PC-3 (cell line): ENCODE data around the gene SAMD11.

Experiments
- EZH2 ChIP-seq: fragments of 300-600 bp; sonication (generic); IDR thresholded peaks from one replicate; pipeline ENCODE4 v1.6.1; 2017; ENCODE audit warnings: antibody characterized with exemption, mild to moderate bottlenecking, low read length; ENCODE audit not compliant: unreplicated experiment
- EZH2phosphoT487 ChIP-seq: fragments of 300-600 bp; sonication (generic); IDR thresholded peaks from 2 replicates; pipeline ENCODE4 v1.6.1; 2018; ENCODE audit warnings: mild to moderate bottlenecking, antibody characterized with exemption, low read length, borderline replicate concordance
- TF ChIP-seq, protein P1 (sequence below): fragments of 300-600 bp; sonication (generic); conservative IDR thresholded peaks from 2 replicates; pipeline ENCODE4 v1.5.1; 2017; ENCODE audit warnings: antibody characterized with exemption, low read depth, mild to moderate bottlenecking, low read length

DNA sequence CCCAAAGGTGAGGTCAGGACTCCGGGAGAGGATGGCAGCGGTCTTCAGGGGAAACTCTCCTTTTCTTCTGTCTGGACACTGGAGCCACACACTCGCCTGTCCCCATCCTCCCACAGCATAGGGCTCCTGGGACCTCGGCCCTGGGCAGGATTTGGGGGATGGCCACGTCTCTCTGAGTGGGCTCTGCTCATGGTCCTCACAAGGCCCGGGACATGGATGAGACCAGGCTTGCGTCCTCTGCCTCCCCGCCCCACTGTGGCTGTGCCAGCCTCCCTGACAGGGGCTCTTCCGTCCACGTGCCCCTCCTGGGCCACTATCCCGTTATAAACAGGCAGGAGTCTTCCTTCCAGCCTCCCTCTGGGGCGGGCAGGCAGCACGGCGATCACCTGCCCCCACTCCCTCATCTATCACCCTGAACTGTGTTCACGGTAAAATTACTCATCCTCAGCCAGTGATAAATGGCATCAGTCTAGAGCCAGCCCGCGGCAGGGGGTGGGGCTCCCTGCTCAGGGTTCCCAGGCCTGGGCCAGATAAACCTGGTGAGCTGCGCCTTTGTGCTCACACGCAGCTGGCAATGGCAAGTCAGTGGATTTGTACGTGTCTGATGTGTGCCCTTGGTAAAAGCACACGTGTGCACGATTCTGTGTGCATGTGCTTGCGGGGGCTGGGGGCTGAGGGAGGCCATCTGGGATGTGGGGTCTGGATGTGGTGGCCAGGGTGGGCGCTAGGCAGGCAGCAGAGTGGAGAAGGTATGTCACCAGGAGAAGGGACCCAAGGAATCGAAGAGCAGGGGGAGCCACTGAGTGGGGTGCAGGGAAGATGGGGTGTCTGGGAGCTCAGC lies 12.6 kb upstream of the SAMD11 start:
- TF ChIP-seq, protein P1, sequence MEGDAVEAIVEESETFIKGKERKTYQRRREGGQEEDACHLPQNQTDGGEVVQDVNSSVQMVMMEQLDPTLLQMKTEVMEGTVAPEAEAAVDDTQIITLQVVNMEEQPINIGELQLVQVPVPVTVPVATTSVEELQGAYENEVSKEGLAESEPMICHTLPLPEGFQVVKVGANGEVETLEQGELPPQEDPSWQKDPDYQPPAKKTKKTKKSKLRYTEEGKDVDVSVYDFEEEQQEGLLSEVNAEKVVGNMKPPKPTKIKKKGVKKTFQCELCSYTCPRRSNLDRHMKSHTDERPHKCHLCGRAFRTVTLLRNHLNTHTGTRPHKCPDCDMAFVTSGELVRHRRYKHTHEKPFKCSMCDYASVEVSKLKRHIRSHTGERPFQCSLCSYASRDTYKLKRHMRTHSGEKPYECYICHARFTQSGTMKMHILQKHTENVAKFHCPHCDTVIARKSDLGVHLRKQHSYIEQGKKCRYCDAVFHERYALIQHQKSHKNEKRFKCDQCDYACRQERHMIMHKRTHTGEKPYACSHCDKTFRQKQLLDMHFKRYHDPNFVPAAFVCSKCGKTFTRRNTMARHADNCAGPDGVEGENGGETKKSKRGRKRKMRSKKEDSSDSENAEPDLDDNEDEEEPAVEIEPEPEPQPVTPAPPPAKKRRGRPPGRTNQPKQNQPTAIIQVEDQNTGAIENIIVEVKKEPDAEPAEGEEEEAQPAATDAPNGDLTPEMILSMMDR, result no peak
- TF ChIP-seq EZH2, result no peak
- no peak for TF ChIP-seq EZH2phosphoT487
